GM21825 (cell line): ENCODE results near the gene SLC10A4.

Experiments
- ATAC-seq: cut with Tn5 transposase; IDR thresholded peaks from one replicate; pipeline ENCODE4 v1.9.1; 2021; ENCODE audit warnings: mild to moderate bottlenecking, moderate library complexity; ENCODE audit not compliant: unreplicated experiment

SLC10A4 gene

GRCh38 chr4:48489683-48490011 is 6.5 kb downstream of the SLC10A4 start:
- no peak for ATAC-seq

GRCh38 chr4:48490012-48490679 is 7.0 kb downstream of the SLC10A4 start, which contains the start of gene ZAR1:
ZAR1 (plus strand) TSS chr4:48490252; CDS start chr4:48490292, 40 bp downstream.
- no peak for ATAC-seq

- no peak for ATAC-seq
These were observed 7.8 kb downstream of the SLC10A4 start for GRCh38 chr4:48490680-48491513.

- ATAC-seq: no peak
These were observed 8.5 kb downstream of the SLC10A4 start for GRCh38 chr4:48491514-48492176.

DNA sequence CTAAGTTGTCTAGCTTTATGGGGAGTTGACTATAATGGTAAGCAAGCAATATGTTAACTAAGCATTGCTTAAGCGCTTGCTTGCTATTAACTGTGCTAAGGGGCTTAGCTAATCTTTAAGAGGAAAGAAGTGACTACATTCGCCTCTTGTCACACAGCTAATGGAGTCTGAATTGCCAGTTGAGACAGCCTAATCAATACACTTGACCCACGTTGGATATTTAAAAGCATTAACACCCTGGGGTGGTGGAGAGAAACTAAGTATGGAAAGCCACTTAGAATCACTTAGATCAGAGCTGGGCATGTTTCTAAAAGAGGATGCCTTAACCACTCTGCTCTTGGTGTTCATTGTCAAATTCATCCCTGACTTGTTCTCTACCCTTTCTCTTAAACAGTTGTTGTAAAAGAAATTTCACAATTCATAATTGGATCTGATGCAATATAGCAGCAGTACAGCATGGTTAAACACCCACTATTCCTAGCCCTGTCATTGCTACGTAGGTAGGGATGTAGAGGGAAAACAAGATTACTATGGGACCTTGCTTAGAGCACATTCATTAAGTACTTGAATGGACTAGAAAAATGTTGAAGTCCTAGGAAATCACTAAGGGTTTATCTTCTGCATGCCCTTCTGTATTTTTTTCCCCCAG is 10.4 kb downstream of the SLC10A4 start:
- ATAC-seq: no peak

DNA sequence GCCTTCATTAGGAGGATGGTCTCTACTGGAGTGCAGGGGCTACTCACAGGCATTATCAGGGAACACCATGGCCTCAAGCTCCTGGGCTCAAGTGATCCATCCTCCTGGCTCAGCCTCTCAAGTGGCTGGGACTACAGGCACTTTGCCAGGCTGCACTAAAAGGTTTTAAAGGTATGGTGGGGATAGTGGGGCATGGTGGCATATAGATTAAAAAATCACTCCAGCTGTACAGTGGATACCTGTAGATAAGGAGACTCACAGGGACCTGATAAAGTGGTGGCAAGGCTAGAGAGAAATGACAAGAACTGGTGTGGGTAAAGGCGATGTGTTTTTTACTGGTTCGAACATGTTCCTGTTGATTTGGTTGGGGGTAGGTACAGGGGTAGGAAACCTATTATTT is 12.8 kb downstream of the SLC10A4 start:
- no peak for ATAC-seq

- ATAC-seq: no peak
These were observed 15.8 kb downstream of the SLC10A4 start for GRCh38 chr4:48498895-48499294.

DNA sequence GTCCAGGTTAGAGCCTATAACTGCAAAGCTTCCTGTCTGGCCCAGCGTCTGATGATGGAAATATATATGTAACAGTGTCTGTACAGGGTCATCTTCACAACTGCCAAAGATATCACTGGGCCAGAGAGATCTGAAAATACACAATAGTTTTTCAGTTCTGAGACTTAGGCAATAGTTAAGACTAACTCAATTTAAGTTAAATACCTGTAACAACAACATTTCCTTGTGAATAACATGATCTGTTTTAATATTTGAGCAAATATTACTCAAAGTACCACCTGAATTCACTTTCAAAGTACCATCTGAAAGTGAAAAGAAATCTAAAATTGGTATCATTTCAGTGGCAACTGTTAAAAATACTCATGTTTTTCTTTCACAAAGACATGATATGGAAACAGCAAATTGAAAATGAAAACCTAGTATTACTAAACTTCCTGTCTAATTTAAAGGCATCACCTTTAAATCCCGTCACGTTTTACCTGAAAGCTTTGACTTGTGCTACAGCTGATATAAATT is 16.5 kb downstream of the SLC10A4 start:
- peak; percentile 80 for ATAC-seq

GRCh38 chr4:48503233-48504025 is 20.3 kb downstream of the SLC10A4 start:
- ATAC-seq: no peak

GRCh38 chr4:48504026-48504330 is 20.8 kb downstream of the SLC10A4 start:
- ATAC-seq: no peak

DNA sequence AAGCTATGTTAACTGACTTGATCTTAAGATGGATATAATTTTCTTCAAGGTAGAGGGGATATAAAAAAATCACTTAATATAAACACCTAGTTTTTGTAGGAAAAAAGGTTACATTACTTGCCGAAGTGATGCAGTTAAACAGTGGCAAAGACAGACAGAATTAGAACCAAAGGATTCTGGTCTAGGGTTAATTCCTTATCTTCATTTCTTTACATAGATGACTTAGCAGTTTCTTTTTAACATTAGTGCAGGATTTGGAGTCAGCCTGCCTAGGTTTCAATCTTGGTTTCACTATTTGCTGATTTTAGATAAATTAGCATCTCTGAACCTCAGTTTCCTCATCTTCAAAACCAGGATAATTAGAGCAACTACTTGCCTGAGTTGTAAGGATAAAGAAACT is 21.2 kb downstream of the SLC10A4 start:
- no peak for ATAC-seq

GRCh38 chr4:48506716-48507115 is 23.6 kb downstream of the SLC10A4 start:
- ATAC-seq: no peak

DNA sequence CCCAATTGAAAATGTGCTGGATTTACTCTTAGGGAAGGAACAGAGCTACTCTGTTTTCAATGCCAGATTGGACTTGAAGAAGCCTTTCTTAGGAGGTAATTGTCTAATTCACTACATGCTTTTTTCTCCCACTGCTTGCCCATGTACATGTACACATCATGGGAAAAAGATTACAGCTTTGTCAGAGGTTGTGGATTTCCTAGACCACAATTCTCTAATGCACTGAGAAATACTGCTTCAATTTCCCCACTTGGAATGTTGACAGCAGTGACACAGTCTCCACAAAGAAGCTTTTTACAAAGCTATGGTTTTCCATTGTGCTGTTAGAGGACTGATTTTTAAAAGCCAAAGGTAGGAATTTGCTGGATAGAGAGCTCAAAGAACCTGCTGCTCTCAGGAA is 26.4 kb downstream of the SLC10A4 start:
- no peak for ATAC-seq

- ATAC-seq: no peak
These were observed 35.0 kb downstream of the SLC10A4 start for GRCh38 chr4:48518143-48518542.

DNA sequence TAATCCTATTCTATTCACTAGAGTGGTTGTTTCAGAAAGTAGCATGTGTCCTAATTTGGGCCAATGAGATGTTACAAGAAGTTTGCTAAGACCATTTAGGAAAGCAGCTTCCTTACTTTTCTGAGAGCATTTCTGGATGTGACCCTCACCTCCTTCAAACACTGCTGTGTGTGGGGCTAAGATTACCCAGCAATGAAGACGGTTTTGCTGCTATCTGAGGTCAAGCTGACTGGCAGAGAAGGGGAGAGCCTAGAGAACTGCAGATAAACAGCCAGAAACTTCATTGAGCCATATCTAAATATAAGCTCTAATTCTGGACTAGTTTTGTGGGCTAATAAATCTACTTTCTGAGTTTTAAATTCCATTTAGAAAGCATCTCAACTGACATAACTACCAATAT is 43.3 kb downstream of the SLC10A4 start:
- no peak for ATAC-seq

- no peak for ATAC-seq
These were observed 55.2 kb downstream of the SLC10A4 start for GRCh38 chr4:48538358-48538757.
